Mucosa of rectum (tissue), 2 donors: ENCODE measurements around the gene NEK11.

Experiments used
- H3K27ac ChIP-seq, 2 donors: one replicate each; pipeline ENCODE4 v1.7.0; 2013; ENCODE audit warnings: inconsistent platforms in 2 of 2, low read depth in 2 of 2, low read length in 2 of 2
- H3K27me3 ChIP-seq, 2 donors: one replicate each; pipeline ENCODE4 v1.7.0; 2013; ENCODE audit warnings: low read length in 2 of 2; ENCODE audit not compliant: control insufficient read depth in 2 of 2, insufficient read depth in 2 of 2
- H3K36me3 ChIP-seq, 2 donors: one replicate each; pipeline ENCODE4 v1.7.0; 2013; ENCODE audit warnings: low read length in 2 of 2; ENCODE audit not compliant: control insufficient read depth in 2 of 2, insufficient read depth in 2 of 2
- H3K4me1 ChIP-seq, 2 donors: one replicate each; pipeline ENCODE4 v1.7.0; 2013; ENCODE audit warnings: low read length in 2 of 2, mild to moderate bottlenecking in 1 of 2; ENCODE audit not compliant: control insufficient read depth in 2 of 2, insufficient read depth in 2 of 2
- H3K4me3 ChIP-seq, 2 donors: one replicate each; pipeline ENCODE4 v1.7.0; 2013; ENCODE audit warnings: low read length in 2 of 2
- H3K9ac ChIP-seq, 2 donors: one replicate each; pipeline ENCODE4 v1.7.0; 2013; ENCODE audit warnings: low read length in 2 of 2, low read depth in 1 of 2, mild to moderate bottlenecking in 1 of 2
- H3K9me3 ChIP-seq, 2 donors: one replicate each; pipeline ENCODE4 v1.7.0; 2013; ENCODE audit warnings: low read length in 2 of 2; ENCODE audit not compliant: control insufficient read depth in 2 of 2
- donor health status: healthy.
- donor health status: Normal muscosa, but diverticular disease.

Gene NEK11

DNA sequence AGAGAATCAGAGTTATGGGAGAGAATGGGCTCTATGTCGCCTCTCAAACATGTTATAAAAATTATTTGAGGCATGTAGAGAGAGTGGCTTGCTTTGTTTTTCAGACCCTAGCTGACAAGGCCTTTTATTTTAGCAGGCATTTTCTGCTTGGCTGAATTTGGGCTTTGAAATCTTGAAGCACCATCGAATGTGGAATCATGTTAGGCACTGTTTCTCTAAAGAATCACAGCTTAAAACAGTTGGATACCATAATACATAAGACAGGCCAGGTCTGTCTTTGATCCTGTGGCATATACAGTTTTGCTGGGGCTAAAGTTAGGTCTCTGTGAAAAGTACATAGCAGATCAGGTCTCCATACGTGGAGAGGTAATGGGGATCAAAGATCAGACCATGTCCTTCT is 142.7 kb downstream of the NEK11 start:
- no peaks in the 10 kb centered on the region for H3K4me1 ChIP-seq
- no peaks in the 10 kb centered on the region for H3K27me3 ChIP-seq
- H3K9me3 ChIP-seq, result no peaks in the 10 kb centered on the region
- H3K4me3 ChIP-seq, result no peak overlapping the region
- no peak overlapping the region for H3K9ac ChIP-seq
- no peak overlapping the region for H3K27ac ChIP-seq
- H3K36me3 ChIP-seq, result no peaks in the 10 kb centered on the region

GRCh38 chr3:131172502-131173200 is 146.0 kb downstream of the NEK11 start:
- H3K27me3 ChIP-seq, result no peaks in the 10 kb centered on the region

DNA sequence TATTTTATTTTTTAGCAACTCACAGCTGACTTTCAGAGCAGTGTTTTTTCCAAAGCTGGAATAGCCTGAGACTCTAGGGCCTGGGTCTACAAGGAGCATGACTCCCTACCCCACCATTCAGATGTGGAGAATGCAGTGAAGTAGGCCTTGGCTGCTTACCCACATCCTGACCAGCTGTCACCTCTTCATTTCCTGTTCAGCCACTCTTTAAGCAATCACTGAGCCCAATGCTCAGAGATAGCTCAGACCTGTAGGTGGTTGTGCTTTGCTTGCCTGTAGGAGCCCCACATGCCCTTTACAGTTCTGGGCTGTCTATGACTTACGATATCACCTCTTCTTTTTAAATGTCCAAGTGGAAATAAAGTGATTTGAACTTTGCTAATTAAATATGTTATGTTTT is 148.1 kb downstream of the NEK11 start:
- H3K9ac ChIP-seq, result no peak overlapping the region
- H3K36me3 ChIP-seq, result no peaks in the 10 kb centered on the region
- no peak overlapping the region for H3K27ac ChIP-seq
- no peak overlapping the region for H3K4me3 ChIP-seq
- H3K27me3 ChIP-seq, result no peaks in the 10 kb centered on the region
- no peaks in the 10 kb centered on the region for H3K4me1 ChIP-seq
- no peaks in the 10 kb centered on the region for H3K9me3 ChIP-seq

More at GRCh38 chr3:131172502-131173200, 146.0 kb downstream of the NEK11 start:
- Histone ChIP-seq H3K9ac (no peak overlapping the region), H3K27ac (no peak overlapping the region), H3K4me3 (no peak overlapping the region), H3K4me1 (no peaks in the 10 kb centered on the region), H3K9me3 (no peaks in the 10 kb centered on the region), H3K36me3 (no peaks in the 10 kb centered on the region)

DNA sequence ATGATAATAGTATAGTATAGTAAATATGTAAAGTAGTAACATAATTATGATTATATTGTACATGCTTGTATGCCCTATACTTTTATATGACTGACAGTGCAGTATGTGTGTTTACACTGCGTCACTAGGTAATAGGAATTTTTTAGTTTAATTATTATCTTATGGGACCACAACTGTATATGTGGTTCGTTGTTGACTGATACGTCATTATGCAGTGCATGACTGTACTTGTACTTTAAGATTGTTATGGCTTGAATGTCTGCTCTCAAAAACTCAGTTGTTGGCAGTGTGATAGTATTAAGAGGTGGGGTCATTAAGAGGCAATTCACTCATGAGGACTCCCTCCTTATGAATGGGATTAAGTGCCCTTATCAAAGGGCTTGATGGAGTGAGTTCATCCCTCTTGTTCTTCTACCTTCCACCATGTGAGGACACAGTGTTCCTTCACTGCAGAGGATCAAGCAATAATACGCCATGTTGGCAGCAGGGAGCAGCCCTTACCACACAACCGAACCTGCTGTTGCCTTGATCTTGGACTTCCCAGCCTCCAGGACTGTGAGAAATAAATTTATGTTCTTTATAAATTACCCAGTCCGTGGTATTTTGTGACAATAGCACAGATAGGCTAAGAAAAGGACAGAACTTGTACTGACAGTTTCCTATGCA is 152.2 kb downstream of the NEK11 start:
- no peaks in the 10 kb centered on the region for H3K4me1 ChIP-seq
- peaks cover 0 to 3% of the 10 kb centered on the region in 2 donors for H3K9me3 ChIP-seq
- H3K9ac ChIP-seq, result no peak overlapping the region
- H3K4me3 ChIP-seq, result no peak overlapping the region
- no peaks in the 10 kb centered on the region for H3K27me3 ChIP-seq
- H3K36me3 ChIP-seq, result no peaks in the 10 kb centered on the region
- H3K27ac ChIP-seq, result no peak overlapping the region

- H3K4me3 ChIP-seq, result no peak overlapping the region
- no peak overlapping the region for H3K9ac ChIP-seq
- H3K4me1 ChIP-seq, result no peaks in the 10 kb centered on the region
- no peaks in the 10 kb centered on the region for H3K36me3 ChIP-seq
- no peak overlapping the region for H3K27ac ChIP-seq
- no peaks in the 10 kb centered on the region for H3K27me3 ChIP-seq
- no peaks in the 10 kb centered on the region for H3K9me3 ChIP-seq
Observed at GRCh38 chr3:131192701-131193100, 166.0 kb downstream of the NEK11 start.

DNA sequence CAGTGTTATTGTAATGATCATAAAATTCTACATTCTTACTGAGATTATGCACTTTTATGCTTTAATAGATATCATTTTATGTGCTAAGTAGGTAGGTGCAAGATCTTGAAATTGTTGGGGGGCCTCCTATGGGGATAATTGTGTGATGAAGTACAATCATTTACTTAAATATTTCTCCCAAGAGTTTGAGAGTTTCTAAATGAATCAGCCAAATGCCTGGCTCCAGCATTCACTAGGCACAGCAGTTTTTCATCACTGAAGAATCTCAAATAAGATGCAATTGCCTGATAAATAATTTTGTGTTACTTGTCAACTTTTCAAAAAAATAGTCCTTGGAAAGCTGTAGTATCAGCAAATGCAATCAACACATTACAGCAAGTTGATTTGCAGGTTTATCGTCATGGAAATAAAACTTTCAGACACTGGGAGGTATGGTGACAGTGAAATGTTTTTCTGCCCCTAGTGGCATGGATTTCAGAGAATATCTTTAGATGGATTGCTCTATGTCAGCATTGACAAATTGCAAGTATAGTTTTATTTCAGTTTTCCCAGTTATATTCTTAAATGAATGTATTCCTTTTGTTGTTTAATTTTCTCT is 167.1 kb downstream of the NEK11 start:
- Histone ChIP-seq H3K36me3 (no peaks in the 10 kb centered on the region), H3K27ac (no peak overlapping the region), H3K4me3 (no peak overlapping the region), H3K4me1 (no peaks in the 10 kb centered on the region), H3K9ac (no peak overlapping the region), H3K9me3 (no peaks in the 10 kb centered on the region), H3K27me3 (no peaks in the 10 kb centered on the region)

- no peaks in the 10 kb centered on the region for H3K36me3 ChIP-seq
- H3K27ac ChIP-seq, result no peak overlapping the region
- no peaks in the 10 kb centered on the region for H3K9me3 ChIP-seq
- H3K4me1 ChIP-seq, result no peaks in the 10 kb centered on the region
- no peak overlapping the region for H3K4me3 ChIP-seq
- no peak overlapping the region for H3K9ac ChIP-seq
- no peaks in the 10 kb centered on the region for H3K27me3 ChIP-seq
Observed at GRCh38 chr3:131194816-131195215, 168.1 kb downstream of the NEK11 start.

- no peaks in the 10 kb centered on the region for H3K36me3 ChIP-seq
- H3K27ac ChIP-seq, result no peak overlapping the region
- H3K4me1 ChIP-seq, result no peaks in the 10 kb centered on the region
- H3K4me3 ChIP-seq, result no peak overlapping the region
- no peaks in the 10 kb centered on the region for H3K27me3 ChIP-seq
- H3K9me3 ChIP-seq, result peaks cover 4 to 6% of the 10 kb centered on the region in 2 donors
- H3K9ac ChIP-seq, result no peak overlapping the region
Observed at GRCh38 chr3:131200636-131201199, 174.0 kb downstream of the NEK11 start.

DNA sequence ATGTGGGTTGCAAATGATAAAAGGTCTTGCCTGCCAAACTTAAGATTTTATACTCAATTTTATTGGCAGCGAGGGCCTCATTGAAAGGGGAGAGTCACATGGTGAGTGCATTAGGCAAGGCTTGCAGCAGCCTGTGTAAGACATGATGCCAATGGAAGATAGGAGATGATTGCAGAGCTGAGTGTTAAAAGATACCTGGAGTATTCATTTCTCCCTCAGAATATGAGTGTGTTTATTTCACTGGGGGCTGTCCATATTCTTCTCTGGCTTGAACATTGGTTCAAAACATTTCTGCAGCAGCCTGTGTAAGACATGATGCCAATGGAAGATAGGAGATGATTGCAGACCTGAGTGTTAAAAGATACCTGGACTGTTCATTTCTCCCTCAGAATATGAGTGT is 189.7 kb downstream of the NEK11 start:
- Histone ChIP-seq H3K4me3 (no peak overlapping the region), H3K4me1 (no peaks in the 10 kb centered on the region), H3K36me3 (no peaks in the 10 kb centered on the region), H3K27me3 (no peaks in the 10 kb centered on the region), H3K9me3 (no peaks in the 10 kb centered on the region), H3K27ac (no peak overlapping the region), H3K9ac (no peak overlapping the region)

DNA sequence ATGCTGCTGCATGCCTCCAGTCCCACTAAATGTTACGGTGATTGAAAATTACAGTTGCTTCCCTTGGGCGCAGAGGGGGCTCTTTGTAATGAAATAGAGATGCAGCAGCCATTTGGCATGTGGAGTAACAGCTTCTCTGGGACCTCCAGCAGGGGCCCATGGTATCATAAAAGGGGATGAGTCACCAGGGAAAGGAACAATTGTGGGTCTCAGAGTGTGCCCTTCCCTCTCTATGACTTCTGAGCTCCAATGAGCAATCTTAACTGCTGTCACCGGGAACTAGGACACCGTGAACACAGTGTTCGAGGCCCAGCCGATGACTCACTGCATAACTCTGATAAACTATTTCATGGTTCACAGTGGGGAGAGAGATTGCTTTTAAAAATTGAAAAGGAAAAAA is 190.1 kb downstream of the NEK11 start:
- Histone ChIP-seq H3K4me3 (no peak overlapping the region), H3K9ac (no peak overlapping the region), H3K9me3 (no peaks in the 10 kb centered on the region), H3K27me3 (no peaks in the 10 kb centered on the region), H3K4me1 (no peaks in the 10 kb centered on the region), H3K36me3 (no peaks in the 10 kb centered on the region), H3K27ac (no peak overlapping the region)
